ENCODE results near the gene MAPKAP1. TPM values are rescaled to one million over a fixed set of nuclear protein-coding genes. Genes with fewer than 3 reads are reported as not detected.

MAPKAP1 gene
- total RNA-seq, 4 donors from 2014 or later: 46.7 to 63.0 (median 57.9) TPM

GRCh38 chr9:125744616-125745015 lies 37.6 kb upstream of the MAPKAP1 start:
- 78 to 85% methylated on average over 5 of the region's 5 CpGs for WGBS, 2 donors

GRCh38 chr9:125743682-125744428 lies 36.8 kb upstream of the MAPKAP1 start:
- TF ChIP-seq CTCF (IDR thresholded peaks at IDR 0.05) (no peak), POLR2A (IDR thresholded peaks at IDR 0.05) (no peak)
- H3K4me3 ChIP-seq (ENCODE audit: low read depth, poor library complexity, severe bottlenecking): no peak overlapping the region
- WGBS, 2 donors: 42 to 50% methylated on average over 5 of the region's 5 CpGs
- DNase-seq (ENCODE audit: low spot score in 2 of 2): peak in 1 of 2 donors; percentile 75
- intact Hi-C loops (cut with DNase I; ENCODE audit: low total_unique reads): no loop called here

More at GRCh38 chr9:125744616-125745015, 37.6 kb upstream of the MAPKAP1 start:
- H3K4me3 ChIP-seq (ENCODE audit: low read depth, poor library complexity, severe bottlenecking): no peak overlapping the region
- TF ChIP-seq CTCF (IDR thresholded peaks at IDR 0.05) (no peak), POLR2A (IDR thresholded peaks at IDR 0.05) (no peak)
- peak in 1 of 2 donors; percentile 21 for DNase-seq (ENCODE audit: low spot score in 2 of 2)
- intact Hi-C loops (cut with DNase I; ENCODE audit: low total_unique reads): no loop called here

GRCh38 chr9:125742657-125743056 lies 35.6 kb upstream of the MAPKAP1 start:
- H3K4me3 ChIP-seq (ENCODE audit: low read depth, poor library complexity, severe bottlenecking): no peak overlapping the region
- intact Hi-C loops (cut with DNase I; ENCODE audit: low total_unique reads): no loop called here
- TF ChIP-seq POLR2A (IDR thresholded peaks at IDR 0.05): no peak
- no peak for TF ChIP-seq CTCF (IDR thresholded peaks at IDR 0.05)
- WGBS, 2 donors: 90 to 91% methylated on average over 3 of the region's 3 CpGs
- DNase-seq (ENCODE audit: low spot score in 2 of 2): peak in 1 of 2 donors; percentile 5

GRCh38 chr9:125739436-125739835 lies 32.4 kb upstream of the MAPKAP1 start:
- TF ChIP-seq POLR2A (IDR thresholded peaks at IDR 0.05): no peak
- TF ChIP-seq CTCF (IDR thresholded peaks at IDR 0.05): no peak
- WGBS, 2 donors: 89 to 91% methylated on average over 3 of the region's 3 CpGs
- intact Hi-C loops (cut with DNase I; ENCODE audit: low total_unique reads): no loop called here
- DNase-seq (ENCODE audit: low spot score in 2 of 2): peak in 1 of 2 donors; percentile 18
- H3K4me3 ChIP-seq (ENCODE audit: low read depth, poor library complexity, severe bottlenecking): no peak overlapping the region

GRCh38 chr9:125732562-125732961 lies 25.6 kb upstream of the MAPKAP1 start:
- no peak overlapping the region for H3K4me3 ChIP-seq (ENCODE audit: low read depth, poor library complexity, severe bottlenecking)
- TF ChIP-seq CTCF (IDR thresholded peaks at IDR 0.05) (no peak), POLR2A (IDR thresholded peaks at IDR 0.05) (no peak)
- intact Hi-C loops (cut with DNase I; ENCODE audit: low total_unique reads): no loop called here
- WGBS, 2 donors: 88 to 100% methylated on average over 2 of the region's 2 CpGs
- DNase-seq (ENCODE audit: low spot score in 2 of 2): peak in 1 of 2 donors; percentile 65
